Subcutaneous abdominal adipose tissue (tissue), 5 donors: ENCODE measurements around the gene DST.

Experiments
- H3K27ac ChIP-seq: one replicate; pipeline ENCODE4 v1.7.0; 2013; ENCODE audit warnings: low read depth, mild to moderate bottlenecking, inconsistent platforms, low read length, moderate library complexity
- H3K27me3 ChIP-seq, 5 donors: one replicate each; pipeline ENCODE4 v1.7.0; 2013; ENCODE audit warnings: low read length in 5 of 5, inconsistent platforms in 1 of 5; ENCODE audit not compliant: control insufficient read depth in 5 of 5, insufficient read depth in 4 of 5
- H3K36me3 ChIP-seq, 5 donors: one replicate each; pipeline ENCODE4 v1.7.0; 2013; ENCODE audit warnings: low read length in 5 of 5; ENCODE audit not compliant: control insufficient read depth in 5 of 5, insufficient read depth in 5 of 5
- H3K4me1 ChIP-seq, 5 donors: one replicate each; pipeline ENCODE4 v1.7.0; 2013; ENCODE audit warnings: low read length in 5 of 5, mild to moderate bottlenecking in 3 of 5, moderate library complexity in 1 of 5; ENCODE audit not compliant: control insufficient read depth in 5 of 5, insufficient read depth in 5 of 5
- H3K4me3 ChIP-seq, 5 donors: one replicate each; pipeline ENCODE4 v1.7.0; 2013; ENCODE audit warnings: low read length in 5 of 5, low read depth in 1 of 5
- H3K9ac ChIP-seq, 5 donors: one replicate each; pipeline ENCODE4 v1.7.0; 2013; ENCODE audit warnings: low read length in 5 of 5, mild to moderate bottlenecking in 4 of 5, moderate library complexity in 3 of 5
- H3K9me3 ChIP-seq, 5 donors: one replicate each; pipeline ENCODE4 v1.7.0; 2013; ENCODE audit warnings: low read length in 5 of 5; ENCODE audit not compliant: control insufficient read depth in 5 of 5
- donor health status: healthy.
- donor health status: healthy.
- donor health status: healthy.
- donor health status: healthy.
- donor health status: healthy.

Gene DST

DNA sequence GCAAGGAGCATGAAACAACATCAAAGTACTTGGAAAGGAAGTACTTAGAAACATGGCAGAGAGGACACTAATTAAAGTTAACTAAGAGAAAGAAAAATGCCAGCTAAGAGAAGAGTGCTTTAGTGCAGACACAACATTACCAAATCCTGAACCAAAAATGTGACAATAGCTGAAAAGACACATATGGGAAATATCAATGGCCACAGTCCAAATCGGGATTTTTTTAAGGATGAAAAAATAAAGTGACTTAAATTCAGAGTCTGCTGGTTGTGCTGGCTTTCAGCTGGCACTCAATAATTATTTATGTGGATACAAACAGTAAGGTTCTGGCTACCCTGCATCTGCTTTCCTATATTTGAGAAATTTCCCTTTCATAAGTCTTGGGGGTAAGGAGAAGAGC, 12.6 kb upstream of the DST start:
- H3K4me1 ChIP-seq, result peaks cover 0 to 17% (median 6%) of the 10 kb centered on the region in 5 donors
- H3K36me3 ChIP-seq, result peaks cover 0 to 11% (median 0%) of the 10 kb centered on the region in 5 donors
- H3K9ac ChIP-seq, result no peak overlapping the region
- no peaks in the 10 kb centered on the region for H3K9me3 ChIP-seq
- no peaks in the 10 kb centered on the region for H3K27me3 ChIP-seq
- H3K4me3 ChIP-seq, result no peak overlapping the region
- H3K27ac ChIP-seq, result no peak overlapping the region

DNA sequence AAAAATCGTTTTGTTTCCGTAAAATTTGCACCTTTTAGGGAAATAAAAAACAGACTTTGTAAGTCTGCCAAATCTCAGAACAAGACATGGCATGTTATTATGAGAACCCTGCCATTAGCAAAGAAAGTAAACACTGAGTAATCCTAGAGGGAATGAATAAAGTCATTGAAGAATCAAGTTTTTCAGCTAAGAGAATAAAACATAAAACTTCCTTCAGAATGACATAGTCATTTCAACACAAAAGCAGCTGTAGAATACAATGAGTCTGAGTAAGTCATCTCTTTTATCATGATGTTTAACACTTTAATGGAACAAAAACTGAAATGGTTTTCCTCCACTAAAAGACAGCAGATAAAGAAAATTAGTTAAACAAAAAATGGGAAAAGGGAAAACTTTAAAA, 10.3 kb upstream of the DST start:
- no peak overlapping the region for H3K9ac ChIP-seq
- no peaks in the 10 kb centered on the region for H3K9me3 ChIP-seq
- H3K4me3 ChIP-seq, result no peak overlapping the region
- peaks cover 0 to 14% (median 4%) of the 10 kb centered on the region in 5 donors for H3K36me3 ChIP-seq
- no peaks in the 10 kb centered on the region for H3K27me3 ChIP-seq
- peaks cover 0 to 16% (median 6%) of the 10 kb centered on the region in 5 donors for H3K4me1 ChIP-seq
- no peak overlapping the region for H3K27ac ChIP-seq

DNA sequence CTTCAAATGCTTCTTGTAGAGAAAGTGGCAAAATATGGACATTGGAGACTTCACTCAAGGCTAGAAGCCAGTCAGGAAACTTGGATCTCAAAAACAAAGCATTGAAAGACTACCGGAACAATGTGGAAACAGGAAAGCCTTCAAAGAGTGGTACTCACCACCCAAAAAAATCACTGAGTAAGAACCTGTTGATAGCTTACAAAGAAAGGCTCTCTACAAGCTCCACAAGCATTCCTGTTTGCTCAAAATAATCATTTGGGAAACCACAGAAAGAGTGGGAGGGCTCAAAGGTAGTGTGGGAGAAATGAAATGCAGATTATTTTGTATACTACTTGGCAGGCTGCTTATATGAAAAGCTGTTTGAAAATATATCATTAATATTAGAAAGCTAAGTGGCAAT, 9.5 kb upstream of the DST start:
- H3K36me3 ChIP-seq, result peaks cover 3 to 14% (median 7%) of the 10 kb centered on the region in 5 donors
- H3K9ac ChIP-seq, result no peak overlapping the region
- H3K9me3 ChIP-seq, result no peaks in the 10 kb centered on the region
- no peak overlapping the region for H3K4me3 ChIP-seq
- H3K4me1 ChIP-seq, result peaks cover 0 to 16% (median 6%) of the 10 kb centered on the region in 5 donors
- no peaks in the 10 kb centered on the region for H3K27me3 ChIP-seq
- no peak overlapping the region for H3K27ac ChIP-seq

DNA sequence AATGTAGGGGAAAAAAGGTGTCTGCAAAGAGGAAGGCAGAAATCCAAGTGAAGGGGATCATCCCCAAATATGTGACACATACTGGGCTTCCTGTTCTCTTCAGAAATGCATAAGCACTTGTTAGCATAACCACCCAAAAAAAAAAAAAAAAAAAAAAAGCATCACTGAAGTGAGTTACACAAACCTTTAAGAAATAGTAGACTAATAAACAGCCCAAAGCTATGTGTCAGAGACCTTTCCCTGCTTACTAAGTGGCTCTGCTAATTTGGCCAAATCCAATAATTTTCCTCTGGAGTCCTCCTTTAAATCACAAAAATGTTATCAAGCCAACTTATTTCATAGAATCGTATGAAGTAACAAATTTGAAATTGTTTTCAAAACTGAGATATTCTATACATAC, 7.5 kb upstream of the DST start:
- peaks cover 5 to 25% (median 13%) of the 10 kb centered on the region in 5 donors for H3K36me3 ChIP-seq
- H3K27ac ChIP-seq, result no peak overlapping the region
- H3K27me3 ChIP-seq, result no peaks in the 10 kb centered on the region
- H3K4me1 ChIP-seq, result peaks cover 0 to 4% (median 3%) of the 10 kb centered on the region in 5 donors
- H3K4me3 ChIP-seq, result no peak overlapping the region
- no peak overlapping the region for H3K9ac ChIP-seq
- H3K9me3 ChIP-seq, result no peaks in the 10 kb centered on the region

DNA sequence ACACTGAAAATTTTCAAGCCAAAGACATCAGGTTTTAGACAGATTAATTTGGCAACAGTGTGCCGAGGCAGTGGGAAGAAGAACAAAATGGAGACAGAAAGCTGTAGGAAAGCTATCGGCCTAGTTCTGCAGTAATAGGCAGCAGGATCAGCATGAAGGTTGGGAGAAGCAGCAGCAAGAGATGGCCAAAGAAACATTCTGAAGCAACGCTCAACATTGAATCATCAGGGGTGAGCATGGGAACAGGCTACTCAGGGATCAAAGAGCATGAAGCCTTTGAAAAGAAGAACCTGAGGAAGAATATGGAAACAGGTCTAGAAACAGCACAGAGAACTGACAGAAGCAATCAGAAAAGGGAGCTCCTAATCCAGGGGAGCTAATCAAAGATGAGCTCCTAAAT, 7.1 kb upstream of the DST start:
- Histone ChIP-seq H3K9ac (no peak overlapping the region), H3K4me3 (no peak overlapping the region), H3K27me3 (no peaks in the 10 kb centered on the region), H3K4me1 (peaks cover 0 to 4% (median 3%) of the 10 kb centered on the region in 5 donors), H3K9me3 (no peaks in the 10 kb centered on the region), H3K27ac (no peak overlapping the region), H3K36me3 (peaks cover 5 to 29% (median 17%) of the 10 kb centered on the region in 5 donors)

GRCh38 chr6:56649053-56649769, 6.5 kb upstream of the DST start:
- no peak overlapping the region for H3K27ac ChIP-seq
- H3K36me3 ChIP-seq, result peaks cover 8 to 35% (median 20%) of the 10 kb centered on the region in 5 donors
- no peaks in the 10 kb centered on the region for H3K9me3 ChIP-seq
- H3K4me3 ChIP-seq, result no peak overlapping the region
- H3K4me1 ChIP-seq, result peaks cover 0 to 4% (median 3%) of the 10 kb centered on the region in 5 donors
- no peak overlapping the region for H3K9ac ChIP-seq
- no peaks in the 10 kb centered on the region for H3K27me3 ChIP-seq

DNA sequence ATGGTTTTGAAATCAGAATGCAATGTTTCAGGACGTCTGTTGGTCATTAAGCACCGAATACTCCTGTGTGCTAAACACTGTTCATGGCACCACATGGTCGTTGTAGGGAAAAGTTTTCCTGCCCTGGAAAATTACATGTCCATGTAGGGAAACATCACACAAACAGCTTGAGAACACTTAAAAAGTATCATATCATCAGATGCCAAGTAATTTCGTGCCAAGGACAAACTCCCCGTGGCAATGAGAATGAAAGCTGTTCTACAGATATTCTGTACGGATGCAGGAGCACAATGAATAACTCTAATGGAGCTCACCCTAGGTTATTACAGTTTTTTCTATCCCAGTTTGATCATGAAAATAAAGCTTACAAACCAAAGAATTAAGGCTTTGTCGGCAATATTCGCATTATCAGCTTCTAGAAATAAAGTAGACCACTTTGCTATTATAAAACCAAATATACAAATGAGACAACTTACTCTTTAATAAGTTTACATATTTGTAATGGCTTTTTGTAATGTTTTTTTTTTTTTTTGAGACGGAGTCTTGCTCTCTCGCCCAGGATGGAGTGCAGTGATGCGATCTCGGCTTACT, 4.6 kb upstream of the DST start:
- H3K36me3 ChIP-seq, result peaks cover 8 to 36% (median 22%) of the 10 kb centered on the region in 5 donors
- H3K9me3 ChIP-seq, result no peaks in the 10 kb centered on the region
- no peak overlapping the region for H3K27ac ChIP-seq

GRCh38 chr6:56644366-56644765, 1.7 kb upstream of the DST start:
- Histone ChIP-seq H3K9ac (peak overlapping the region in 1 of 5 donors; percentile 4), H3K4me1 (peaks cover 0 to 12% (median 0%) of the 10 kb centered on the region in 5 donors), H3K9me3 (no peaks in the 10 kb centered on the region), H3K4me3 (no peak overlapping the region), H3K27ac (no peak overlapping the region), H3K27me3 (no peaks in the 10 kb centered on the region), H3K36me3 (peaks cover 13 to 50% (median 32%) of the 10 kb centered on the region in 5 donors)

More for the DNA sequence above, 4.6 kb upstream of the DST start:
- H3K4me1 ChIP-seq, result peaks cover 0 to 12% (median 3%) of the 10 kb centered on the region in 5 donors
- H3K4me3 ChIP-seq, result no peak overlapping the region
- H3K9ac ChIP-seq, result no peak overlapping the region
- no peaks in the 10 kb centered on the region for H3K27me3 ChIP-seq

GRCh38 chr6:56643379-56644089, 845 bp upstream of the DST start:
- H3K4me3 ChIP-seq, result no peak overlapping the region
- H3K9me3 ChIP-seq, result no peaks in the 10 kb centered on the region
- H3K36me3 ChIP-seq, result peaks cover 15 to 56% (median 35%) of the 10 kb centered on the region in 5 donors
- no peaks in the 10 kb centered on the region for H3K27me3 ChIP-seq
- H3K9ac ChIP-seq, result no peak overlapping the region
- H3K4me1 ChIP-seq, result peaks cover 0 to 12% (median 0%) of the 10 kb centered on the region in 5 donors
- H3K27ac ChIP-seq, result no peak overlapping the region

DNA sequence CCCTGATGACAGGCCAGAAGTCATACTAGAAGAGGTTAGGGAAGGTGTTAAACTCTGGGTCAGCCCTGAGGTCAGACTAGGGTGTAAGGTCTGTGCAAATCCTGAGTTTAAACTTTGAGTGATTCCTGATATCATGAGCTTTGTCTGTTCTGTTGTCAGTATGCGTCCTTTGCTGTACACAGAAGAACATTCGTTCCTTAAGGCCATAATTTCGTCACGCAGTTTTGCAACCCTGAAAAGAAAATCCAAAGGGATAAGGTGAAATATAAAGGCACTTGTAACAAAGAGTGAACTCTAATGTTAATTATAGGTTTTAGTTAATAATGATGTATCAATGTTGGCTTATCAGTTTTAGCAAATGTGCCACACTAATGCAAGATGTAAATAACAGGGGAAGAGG, 2.3 kb downstream of the DST start:
- Histone ChIP-seq H3K27ac (no peak overlapping the region), H3K4me1 (peaks cover 0 to 12% (median 0%) of the 10 kb centered on the region in 5 donors), H3K9ac (no peak overlapping the region), H3K36me3 (peaks cover 17 to 43% (median 35%) of the 10 kb centered on the region in 5 donors), H3K4me3 (no peak overlapping the region), H3K9me3 (no peaks in the 10 kb centered on the region), H3K27me3 (no peaks in the 10 kb centered on the region)
